Measurements from ENCODE around the gene COG8. TPM values are rescaled to one million over a fixed set of nuclear protein-coding genes. Genes with fewer than 3 reads are reported as not detected.
"Not testable (repeated sequence)": the region's sequence is repeated elsewhere in the genome, so short reads cannot be mapped to it uniquely, and the experiment has no call there.

COG8 gene
- polyA plus RNA-seq = 10 to 100 TPM; 10.8 to 16.9 (median 16.2) TPM

GRCh38 chr16:69339289-69340094, at the start of gene COG8, which contains the start of gene NIP7:
TSS of gene COG8 (minus strand) at chr16:69339564. CDS start at chr16:69339552, 12 bp downstream.
TSS of gene NIP7 (plus strand) at chr16:69339772. CDS start at chr16:69339830, 58 bp downstream.
- H3K27ac ChIP-seq (ENCODE audit: low read depth, low read length) = peak within 1 kb of the TSS; percentile 56
- 0% methylated on average over 77 of the region's 77 CpGs for WGBS, 3 donors

- 87 to 92% (median 90%) methylated on average over 1 of the region's 1 CpG for WGBS, 3 donors
- H3K27ac ChIP-seq (ENCODE audit: low read depth, low read length) = no peak overlapping the region
Measured at GRCh38 chr16:69386596-69386995, 47.2 kb upstream of the COG8 start.

GRCh38 chr16:69384974-69385373, 45.6 kb upstream of the COG8 start:
- WGBS, 3 donors = 3 to 6% (median 4%) methylated on average over 6 of the region's 6 CpGs
- H3K27ac ChIP-seq (ENCODE audit: low read depth, low read length) = no peak overlapping the region

- H3K27ac ChIP-seq (ENCODE audit: low read depth, low read length) = no peak overlapping the region
- 97 to 100% (median 98%) methylated on average over 2 of the region's 2 CpGs for WGBS, 3 donors
Measured at GRCh38 chr16:69382421-69382820, 43.1 kb upstream of the COG8 start.

- WGBS, 3 donors = 41 to 66% (median 49%) methylated on average over 2 of the region's 2 CpGs
- H3K27ac ChIP-seq (ENCODE audit: low read depth, low read length) = no peak overlapping the region
Measured at GRCh38 chr16:69381231-69381630, 41.9 kb upstream of the COG8 start.

GRCh38 chr16:69378760-69379159, 39.4 kb upstream of the COG8 start:
- H3K27ac ChIP-seq (ENCODE audit: low read depth, low read length) = no peak overlapping the region
- 66 to 84% (median 82%) methylated on average over 1 of the region's 1 CpG for whole genome bisulfite sequencing, 3 donors

- WGBS, 3 donors = 78 to 97% (median 94%) methylated on average over 1 of the region's 1 CpG
- no peak overlapping the region for H3K27ac ChIP-seq (ENCODE audit: low read depth, low read length)
Measured at GRCh38 chr16:69378036-69378435, 38.7 kb upstream of the COG8 start.

GRCh38 chr16:69376393-69377059, 37.2 kb upstream of the COG8 start:
- no peak overlapping the region for H3K27ac ChIP-seq (ENCODE audit: low read depth, low read length)
- WGBS, 3 donors = 97 to 99% (median 97%) methylated on average over 8 to 10 of the region's 10 CpGs

GRCh38 chr16:69373019-69373418, 33.7 kb upstream of the COG8 start:
- 85 to 100% (median 95%) methylated on average over 1 of the region's 1 CpG for WGBS, 3 donors

GRCh38 chr16:69371564-69371963, 32.2 kb upstream of the COG8 start:
- 81 to 93% (median 82%) methylated on average over 2 of the region's 2 CpGs for WGBS, 3 donors
- H3K27ac ChIP-seq (ENCODE audit: low read depth, low read length) = no peak overlapping the region

More at GRCh38 chr16:69373019-69373418, 33.7 kb upstream of the COG8 start:
- no peak overlapping the region for H3K27ac ChIP-seq (ENCODE audit: low read depth, low read length)

GRCh38 chr16:69368866-69369265, 29.5 kb upstream of the COG8 start:
- WGBS, 3 donors = 89 to 97% (median 94%) methylated on average over 4 of the region's 4 CpGs
- H3K27ac ChIP-seq (ENCODE audit: low read depth, low read length) = no peak overlapping the region

- 49 to 86% (median 62%) methylated on average over 7 of the region's 7 CpGs for WGBS, 3 donors
- H3K27ac ChIP-seq (ENCODE audit: low read depth, low read length) = no peak overlapping the region
Measured at GRCh38 chr16:69367980-69368379, 28.6 kb upstream of the COG8 start.

- 94% methylated on average over 7 of the region's 7 CpGs for whole genome bisulfite sequencing, 3 donors
- H3K27ac ChIP-seq (ENCODE audit: low read depth, low read length) = no peak overlapping the region
Measured at GRCh38 chr16:69366431-69366830, 27.1 kb upstream of the COG8 start.

GRCh38 chr16:69365901-69366300, 26.5 kb upstream of the COG8 start:
- no peak overlapping the region for H3K27ac ChIP-seq (ENCODE audit: low read depth, low read length)
- 84 to 88% (median 86%) methylated on average over 2 of the region's 2 CpGs for WGBS, 3 donors

GRCh38 chr16:69364088-69364487, 24.7 kb upstream of the COG8 start:
- H3K27ac ChIP-seq (ENCODE audit: low read depth, low read length) = no peak overlapping the region
- 89 to 94% (median 91%) methylated on average over 2 of the region's 2 CpGs for WGBS, 3 donors

- 86 to 94% (median 92%) methylated on average over 5 of the region's 5 CpGs for WGBS, 3 donors
- no peak overlapping the region for H3K27ac ChIP-seq (ENCODE audit: low read depth, low read length)
Measured at GRCh38 chr16:69363281-69363717, 23.9 kb upstream of the COG8 start.

GRCh38 chr16:69360070-69360469, 20.7 kb upstream of the COG8 start:
- WGBS, 3 donors = 95 to 98% (median 97%) methylated on average over 9 of the region's 9 CpGs
- not testable (repeated sequence) for H3K27ac ChIP-seq (ENCODE audit: low read depth, low read length)

GRCh38 chr16:69351309-69352027, 12.1 kb upstream of the COG8 start, which contains the start of gene TMED6:
TSS of gene TMED6 (minus strand) at chr16:69351786. CDS start at chr16:69351753, 33 bp downstream.
- no peak within 1 kb of the TSS for H3K27ac ChIP-seq (ENCODE audit: low read depth, low read length)
- 21 to 88% (median 83%) methylated on average over 12 of the region's 12 CpGs for WGBS, 3 donors
